ENCODE results near the gene MEMO1. TPM values are rescaled to one million over a fixed set of nuclear protein-coding genes. Genes with fewer than 3 reads are reported as not detected.
"Not testable (repeated sequence)": the region's sequence is repeated elsewhere in the genome, so short reads cannot be mapped to it uniquely, and the experiment has no call there.

MEMO1 gene
- total RNA-seq, 8 experiments from 2014 or later, result 24.3 to 56.6 (median 34.3) TPM

DNA sequence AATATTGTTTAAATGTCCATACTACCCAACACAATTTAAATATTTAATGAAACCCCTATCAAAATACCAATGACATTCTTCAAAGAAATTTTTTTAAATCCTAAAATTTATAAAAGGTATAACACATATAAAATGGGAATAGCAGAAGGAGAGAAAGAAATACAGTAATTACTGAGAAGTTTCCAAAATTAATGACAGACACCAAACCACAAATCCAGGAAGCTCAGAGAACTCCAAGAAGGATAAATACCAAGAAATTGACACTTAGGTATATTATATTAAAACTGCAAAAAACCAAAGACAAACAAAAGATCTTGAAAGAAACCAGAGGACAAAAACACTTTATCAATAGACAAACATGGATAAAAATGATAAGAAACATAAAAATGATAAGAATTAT lies 101.1 kb downstream of the MEMO1 start:
- no peaks in the 10 kb centered on the region for H3K4me1 ChIP-seq (replicated peaks in 1 of 2)

DNA sequence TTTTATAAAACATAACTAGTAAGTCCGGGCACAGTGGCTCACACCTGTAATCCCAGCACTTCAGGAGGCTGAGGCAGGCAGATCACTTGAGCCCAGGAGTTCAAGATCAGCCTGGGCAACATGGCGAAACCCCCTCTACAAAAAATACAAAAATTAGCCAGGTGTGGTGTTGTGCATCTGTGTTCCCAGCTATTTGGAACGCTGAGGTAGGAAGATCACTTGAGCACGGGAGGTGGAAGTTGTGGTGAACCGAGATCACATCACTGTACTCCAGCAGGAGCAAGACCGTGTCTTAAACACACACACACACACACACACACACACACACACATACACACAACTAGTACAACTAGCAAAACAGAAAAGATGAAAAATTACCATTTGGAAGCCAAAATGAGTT lies 103.3 kb downstream of the MEMO1 start:
- H3K27ac ChIP-seq; ATAC-seq (replicated peaks in 6 of 8); in situ Hi-C loops (cut with MboI; ENCODE audit: low pct_unique_long_range_greater_than_20kb in 2 of 9, low sequenced_read_pairs in 9 of 9, unreplicated experiment in 9 of 9); H3K4me3 ChIP-seq; H3K4me1 ChIP-seq (replicated peaks in 1 of 2): not testable (repeated sequence)
- WGBS, 10 experiments, result 83 to 100% (median 98%) methylated on average over 1 to 5 of the region's 6 CpGs; no CpG with 5 or more reads in 2 of the 10 experiments

More for the DNA sequence above, 101.1 kb downstream of the MEMO1 start:
- ATAC-seq (replicated peaks in 6 of 8), result no peak
- no peak overlapping the region for H3K4me3 ChIP-seq
- in situ Hi-C loops (cut with MboI; ENCODE audit: low pct_unique_long_range_greater_than_20kb in 2 of 9, low sequenced_read_pairs in 9 of 9, unreplicated experiment in 9 of 9), result no loop called here
- H3K27ac ChIP-seq, result no peak overlapping the region

- WGBS, 10 experiments, result 86 to 100% (median 94%) methylated on average over 2 to 4 of the region's 4 CpGs
Observed at GRCh38 chr2:31903109-31903780, 107.6 kb downstream of the MEMO1 start.

GRCh38 chr2:31901900-31902299 lies 108.9 kb downstream of the MEMO1 start:
- Histone ChIP-seq H3K27ac (no peak overlapping the region), H3K4me3 (no peak overlapping the region), H3K4me1 (replicated peaks in 1 of 2) (no peaks in the 10 kb centered on the region)
- ATAC-seq (replicated peaks in 6 of 8), result no peak
- in situ Hi-C loops (cut with MboI; ENCODE audit: low pct_unique_long_range_greater_than_20kb in 2 of 9, low sequenced_read_pairs in 9 of 9, unreplicated experiment in 9 of 9), result no loop called here
- 60 to 100% (median 100%) methylated on average over 1 to 2 of the region's 2 CpGs; no CpG with 5 or more reads in 2 of the 10 experiments for whole genome bisulfite sequencing, 10 experiments

More at GRCh38 chr2:31903109-31903780, 107.6 kb downstream of the MEMO1 start:
- Histone ChIP-seq H3K4me3 (no peak overlapping the region), H3K27ac (no peak overlapping the region), H3K4me1 (replicated peaks in 1 of 2) (no peaks in the 10 kb centered on the region)
- in situ Hi-C loops (cut with MboI; ENCODE audit: low pct_unique_long_range_greater_than_20kb in 2 of 9, low sequenced_read_pairs in 9 of 9, unreplicated experiment in 9 of 9), result no loop called here
- no peak for ATAC-seq (replicated peaks in 6 of 8)

GRCh38 chr2:31900156-31900555 lies 110.7 kb downstream of the MEMO1 start:
- in situ Hi-C loops (cut with MboI; ENCODE audit: low pct_unique_long_range_greater_than_20kb in 2 of 9, low sequenced_read_pairs in 9 of 9, unreplicated experiment in 9 of 9); H3K4me1 ChIP-seq (replicated peaks in 1 of 2); ATAC-seq (replicated peaks in 6 of 8); H3K27ac ChIP-seq; H3K4me3 ChIP-seq: not testable (repeated sequence)
- WGBS, 10 experiments, result 100% methylated on average over 1 of the region's 2 CpGs; no CpG with 5 or more reads in 9 of the 10 experiments

DNA sequence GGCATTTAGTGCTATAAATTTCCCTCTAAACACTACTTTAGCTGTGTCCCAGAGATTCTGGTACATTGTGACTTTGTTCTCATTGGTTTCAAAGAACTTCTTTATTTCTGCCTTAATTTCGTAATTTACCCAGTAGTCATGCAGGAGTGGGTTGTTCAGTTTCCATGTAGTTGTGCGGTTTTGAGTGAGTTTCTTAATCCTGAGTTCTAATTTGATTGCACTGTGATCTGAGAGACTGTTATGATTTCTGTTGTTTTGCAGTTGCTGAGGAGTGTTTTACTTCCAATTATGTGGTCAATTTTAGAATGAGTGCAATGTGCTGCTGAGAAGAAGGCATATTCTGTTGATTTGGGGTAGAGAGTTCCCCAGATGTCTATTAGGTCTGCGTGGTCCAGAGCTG lies 112.5 kb downstream of the MEMO1 start:
- H3K4me3 ChIP-seq; ATAC-seq (replicated peaks in 6 of 8); H3K27ac ChIP-seq; in situ Hi-C loops (cut with MboI; ENCODE audit: low pct_unique_long_range_greater_than_20kb in 2 of 9, low sequenced_read_pairs in 9 of 9, unreplicated experiment in 9 of 9); H3K4me1 ChIP-seq (replicated peaks in 1 of 2): not testable (repeated sequence)
- WGBS, 10 experiments, result 93 to 100% (median 100%) methylated on average over 1 to 3 of the region's 3 CpGs; no CpG with 5 or more reads in 2 of the 10 experiments

DNA sequence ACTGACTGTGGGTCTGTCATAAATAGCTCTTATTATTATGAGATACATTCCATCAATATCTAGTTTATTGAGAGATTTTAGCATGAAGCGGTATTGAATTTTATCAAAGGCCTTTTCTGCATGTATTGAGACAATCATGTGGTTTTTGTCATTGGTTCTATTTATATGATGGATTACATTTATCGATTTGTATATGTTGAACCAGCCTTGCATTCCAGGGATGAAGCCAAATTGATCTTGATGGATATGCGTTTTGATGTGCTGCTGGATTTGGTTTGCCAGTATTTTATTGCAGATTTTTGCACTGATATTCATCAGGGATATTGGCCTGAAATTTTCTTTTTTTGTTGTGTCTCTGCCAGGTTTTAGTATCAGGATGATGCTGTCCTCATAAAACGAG lies 113.5 kb downstream of the MEMO1 start:
- 90 to 100% (median 96%) methylated on average over 1 to 4 of the region's 4 CpGs for WGBS, 10 experiments
- H3K4me1 ChIP-seq (replicated peaks in 1 of 2); ATAC-seq (replicated peaks in 6 of 8); H3K27ac ChIP-seq; in situ Hi-C loops (cut with MboI; ENCODE audit: low pct_unique_long_range_greater_than_20kb in 2 of 9, low sequenced_read_pairs in 9 of 9, unreplicated experiment in 9 of 9); H3K4me3 ChIP-seq: not testable (repeated sequence)

- no peak overlapping the region for H3K4me3 ChIP-seq
Observed at GRCh38 chr2:31896293-31896692, 114.5 kb downstream of the MEMO1 start.

GRCh38 chr2:31894656-31895055 lies 116.2 kb downstream of the MEMO1 start:
- Histone ChIP-seq H3K4me1 (replicated peaks in 1 of 2) (no peaks in the 10 kb centered on the region), H3K4me3 (no peak overlapping the region), H3K27ac (no peak overlapping the region)
- ATAC-seq (replicated peaks in 6 of 8), result no peak
- in situ Hi-C loops (cut with MboI; ENCODE audit: low pct_unique_long_range_greater_than_20kb in 2 of 9, low sequenced_read_pairs in 9 of 9, unreplicated experiment in 9 of 9), result no loop called here
- WGBS, 10 experiments, result 80 to 100% (median 96%) methylated on average over 1 to 2 of the region's 2 CpGs; no CpG with 5 or more reads in 4 of the 10 experiments

More at GRCh38 chr2:31896293-31896692, 114.5 kb downstream of the MEMO1 start:
- 88 to 100% (median 100%) methylated on average over 1 of the region's 1 CpG for WGBS, 10 experiments
- in situ Hi-C loops (cut with MboI; ENCODE audit: low pct_unique_long_range_greater_than_20kb in 2 of 9, low sequenced_read_pairs in 9 of 9, unreplicated experiment in 9 of 9), result no loop called here
- no peak for ATAC-seq (replicated peaks in 6 of 8)
- no peaks in the 10 kb centered on the region for H3K4me1 ChIP-seq (replicated peaks in 1 of 2)
- no peak overlapping the region for H3K27ac ChIP-seq

- Histone ChIP-seq H3K4me1 (replicated peaks in 1 of 2) (no peaks in the 10 kb centered on the region), H3K27ac (no peak overlapping the region), H3K4me3 (no peak overlapping the region)
- 67 to 100% (median 100%) methylated on average over 1 of the region's 1 CpG; no CpG with 5 or more reads in 5 of the 10 experiments for WGBS, 10 experiments
- in situ Hi-C loops (cut with MboI; ENCODE audit: low pct_unique_long_range_greater_than_20kb in 2 of 9, low sequenced_read_pairs in 9 of 9, unreplicated experiment in 9 of 9), result no loop called here
- no peak for ATAC-seq (replicated peaks in 6 of 8)
Observed at GRCh38 chr2:31893094-31893493, 117.7 kb downstream of the MEMO1 start.

GRCh38 chr2:31889044-31889443 lies 121.8 kb downstream of the MEMO1 start:
- ATAC-seq (replicated peaks in 6 of 8), result no peak
- Histone ChIP-seq H3K4me1 (replicated peaks in 1 of 2) (no peaks in the 10 kb centered on the region), H3K27ac (no peak overlapping the region), H3K4me3 (no peak overlapping the region)
- in situ Hi-C loops (cut with MboI; ENCODE audit: low pct_unique_long_range_greater_than_20kb in 2 of 9, low sequenced_read_pairs in 9 of 9, unreplicated experiment in 9 of 9), result no loop called here

GRCh38 chr2:31888550-31888949 lies 122.3 kb downstream of the MEMO1 start:
- in situ Hi-C loops (cut with MboI; ENCODE audit: low pct_unique_long_range_greater_than_20kb in 2 of 9, low sequenced_read_pairs in 9 of 9, unreplicated experiment in 9 of 9), result no loop called here
- no peak overlapping the region for H3K4me3 ChIP-seq
- H3K27ac ChIP-seq, result no peak overlapping the region
- no peaks in the 10 kb centered on the region for H3K4me1 ChIP-seq (replicated peaks in 1 of 2)
- WGBS, 10 experiments, result 67 to 100% (median 94%) methylated on average over 1 of the region's 1 CpG; no CpG with 5 or more reads in 2 of the 10 experiments
- no peak for ATAC-seq (replicated peaks in 6 of 8)

DNA sequence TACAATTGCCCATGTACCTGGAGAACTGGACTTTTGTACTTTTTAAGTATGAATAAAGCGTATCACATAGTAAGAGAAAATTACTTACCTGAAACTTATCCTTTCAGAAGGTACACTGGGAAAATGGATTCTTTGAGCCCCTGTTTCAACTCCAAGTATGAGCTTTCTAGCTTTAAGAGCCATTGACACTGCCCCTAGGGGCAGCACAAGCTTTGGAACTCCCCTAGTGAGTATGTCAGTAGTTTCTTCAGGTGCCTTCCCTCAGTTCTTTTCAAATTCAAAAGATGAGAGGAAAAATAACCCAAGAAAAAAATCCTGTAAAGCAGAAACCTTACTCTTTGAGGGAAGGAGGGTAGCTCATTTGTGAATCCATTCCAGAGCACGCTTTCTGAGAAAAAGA lies 124.1 kb downstream of the MEMO1 start:
- Histone ChIP-seq H3K4me3 (no peak overlapping the region), H3K27ac (no peak overlapping the region), H3K4me1 (replicated peaks in 1 of 2) (no peaks in the 10 kb centered on the region)
- WGBS, 10 experiments, result 84 to 100% (median 100%) methylated on average over 1 to 2 of the region's 2 CpGs
- ATAC-seq (replicated peaks in 6 of 8), result peak in 1 of 8 experiments; percentile 31
- in situ Hi-C loops (cut with MboI; ENCODE audit: low pct_unique_long_range_greater_than_20kb in 2 of 9, low sequenced_read_pairs in 9 of 9, unreplicated experiment in 9 of 9), result no loop called here

GRCh38 chr2:31877008-31877407 lies 133.8 kb downstream of the MEMO1 start:
- Histone ChIP-seq H3K27ac (no peak overlapping the region), H3K4me3 (no peak overlapping the region), H3K4me1 (replicated peaks in 1 of 2) (no peaks in the 10 kb centered on the region)
- WGBS, 10 experiments, result 90 to 100% (median 100%) methylated on average over 1 to 2 of the region's 2 CpGs; no CpG with 5 or more reads in 2 of the 10 experiments
- in situ Hi-C loops (cut with MboI; ENCODE audit: low pct_unique_long_range_greater_than_20kb in 2 of 9, low sequenced_read_pairs in 9 of 9, unreplicated experiment in 9 of 9), result no loop called here
- ATAC-seq (replicated peaks in 6 of 8), result no peak

Measured in motor neuron (in vitro differentiated cells).